Natural killer cell treated with Interleukin-12 subunit alpha and Interleukin-12 subunit beta and Interleukin-15 and Interleukin-18, amount 100 ng/mL, for 72 hours (primary cell): Measurements from ENCODE around the gene RAB30. TPM values are rescaled to one million over a fixed set of nuclear protein-coding genes. Genes with fewer than 3 reads are reported as not detected.

Source experiments
- ATAC-seq, 2 donors: fragments of 150-1000 bp; cut with Tn5 transposase in 1 of 2; sonication (Bioruptor Pico), chemical (Tn5 transposase) in 1 of 2; 2 replicates each; pipeline ENCODE4 v1.10.0; 2021
- DNase-seq: peaks from one replicate; pipeline ENCODE4 v3.0.0; 2022; ENCODE audit warnings: low spot score
- H3K27ac Mint-ChIP-seq, 2 donors: 1 replicate in 1 of 2; 2 replicates in 1 of 2; pipeline ENCODE4 v1.8.0; 2022; ENCODE audit warnings: mixed read lengths in 2 of 2, mild to moderate bottlenecking in 1 of 2, moderate library complexity in 1 of 2
- H3K27me3 Mint-ChIP-seq, 2 donors: 1 replicate in 1 of 2; 2 replicates in 1 of 2; pipeline ENCODE4 v1.8.0; 2022; ENCODE audit warnings: mixed read lengths in 2 of 2
- H3K36me3 Mint-ChIP-seq: one replicate; pipeline ENCODE4 v1.8.0; 2022; ENCODE audit warnings: mixed read lengths
- H3K4me1 Mint-ChIP-seq, 2 donors: 1 replicate in 1 of 2; 2 replicates in 1 of 2; pipeline ENCODE4 v1.8.0; 2022; ENCODE audit warnings: low read depth in 2 of 2, mixed read lengths in 2 of 2, mild to moderate bottlenecking in 1 of 2
- H3K4me3 Mint-ChIP-seq: one replicate; pipeline ENCODE4 v1.8.0; 2022; ENCODE audit warnings: mixed read lengths
- H3K9me3 Mint-ChIP-seq: 2 replicates; pipeline ENCODE4 v1.8.0; 2022; ENCODE audit warnings: mixed read lengths
- total RNA-seq, 2 donors: library from RNA; stranded (reverse); gene quantifications; one replicate each; pipeline ENCODE4 v1.2.3, GENCODE V29; 2022

The RAB30 gene
- total RNA-seq, 2 donors from 2014 or later, result 5.7 to 10.5 TPM

DNA sequence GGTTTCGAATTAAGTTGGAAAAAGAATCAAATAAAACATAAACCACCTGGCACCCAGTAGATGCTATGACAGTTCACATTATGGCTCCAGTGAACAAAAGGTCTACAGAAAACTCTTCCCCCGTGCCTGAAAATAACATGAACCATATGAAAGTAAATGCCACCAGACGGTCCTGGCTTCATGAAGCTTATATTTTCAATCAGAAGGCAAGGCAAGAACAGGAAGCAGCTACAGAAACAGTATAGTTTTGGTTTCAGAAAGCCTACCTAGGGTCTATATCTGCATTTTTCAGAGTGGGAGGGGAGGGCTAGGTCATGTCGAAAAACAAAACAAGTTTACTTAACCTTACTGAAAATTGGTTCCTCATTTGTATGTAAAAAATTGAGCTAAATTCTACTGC, 9.8 kb downstream of the RAB30 start:
- H3K4me1 Mint-ChIP-seq, result peaks cover 10 to 19% of the 10 kb centered on the region in 2 donors
- DNase-seq, result no peak

DNA sequence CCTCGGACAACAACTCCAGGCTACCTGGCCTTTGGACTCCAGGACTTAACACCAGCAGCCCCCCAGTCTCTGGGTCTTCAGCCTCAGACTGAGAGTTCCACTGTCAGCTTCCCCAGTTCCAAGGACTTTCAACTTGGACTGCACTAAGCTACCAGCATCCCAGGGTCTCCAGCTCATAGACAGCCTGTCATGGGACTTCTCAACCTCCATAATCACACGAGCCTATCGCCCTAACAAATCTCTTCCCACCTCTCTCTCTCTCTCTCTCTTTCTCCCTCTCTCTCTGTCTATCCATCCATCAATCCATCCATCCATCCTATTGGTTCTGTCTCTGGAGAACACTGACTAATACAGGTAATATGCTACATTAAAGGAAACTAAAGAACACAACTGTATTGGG, 10.7 kb downstream of the RAB30 start:
- Mint-ChIP-seq H3K36me3 (no peaks in the 10 kb centered on the region), H3K4me3 (no peak overlapping the region), H3K9me3 (no peaks in the 10 kb centered on the region), H3K27me3 (no peaks in the 10 kb centered on the region), H3K4me1 (peaks cover 16 to 25% of the 10 kb centered on the region in 2 donors), H3K27ac (no peak overlapping the region)
- DNase-seq (no peak), ATAC-seq (no peak)

More for the DNA sequence above, 9.8 kb downstream of the RAB30 start:
- Mint-ChIP-seq H3K36me3 (no peaks in the 10 kb centered on the region), H3K27ac (peak overlapping the region; percentile 58 to 76), H3K9me3 (no peaks in the 10 kb centered on the region), H3K27me3 (no peaks in the 10 kb centered on the region), H3K4me3 (peak overlapping the region; percentile 88)
- ATAC-seq, result no peak

DNA sequence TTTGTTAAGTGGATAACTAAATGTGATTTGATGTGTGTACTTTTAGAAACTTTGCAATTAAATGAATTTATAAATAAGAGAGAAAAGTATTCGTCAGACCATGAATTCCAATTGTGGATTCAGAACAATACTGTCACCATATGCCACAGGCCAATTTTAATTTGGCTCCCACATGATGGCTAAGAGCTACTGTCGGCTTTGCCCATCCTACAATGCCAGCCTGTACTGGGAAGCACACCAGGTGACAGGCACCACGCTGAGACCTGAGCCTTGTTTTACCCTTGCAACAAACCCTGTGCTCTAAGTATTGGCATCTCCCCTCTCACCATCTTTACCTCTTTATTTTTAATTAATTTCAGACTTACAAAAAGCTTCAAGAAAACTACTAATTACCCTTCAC, 14.0 kb downstream of the RAB30 start:
- no peaks in the 10 kb centered on the region for H3K36me3 Mint-ChIP-seq
- no peaks in the 10 kb centered on the region for H3K9me3 Mint-ChIP-seq
- H3K4me1 Mint-ChIP-seq, result peaks cover 26 to 44% of the 10 kb centered on the region in 2 donors
- no peaks in the 10 kb centered on the region for H3K27me3 Mint-ChIP-seq
- no peak for ATAC-seq
- H3K4me3 Mint-ChIP-seq, result no peak overlapping the region
- no peak overlapping the region for H3K27ac Mint-ChIP-seq
- DNase-seq, result no peak

DNA sequence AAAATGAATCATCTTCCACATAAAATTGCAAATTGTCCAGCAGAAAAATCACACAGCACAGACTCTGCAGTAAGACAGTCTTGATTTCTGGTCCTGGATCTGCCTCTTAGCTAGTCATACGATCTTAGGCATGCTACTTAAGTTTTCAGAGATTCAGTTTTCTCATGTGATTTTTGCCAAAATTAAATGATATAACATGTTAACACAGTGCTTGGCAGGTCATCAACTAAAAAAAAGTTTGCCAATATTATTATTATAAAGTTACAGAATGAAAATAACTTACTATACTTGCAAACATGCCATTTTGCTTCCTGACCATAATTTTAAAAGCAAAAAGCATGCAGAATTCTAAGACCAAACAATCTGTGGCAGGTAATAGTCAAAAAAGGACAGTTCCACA, 15.1 kb downstream of the RAB30 start:
- no peak for ATAC-seq
- H3K9me3 Mint-ChIP-seq, result no peaks in the 10 kb centered on the region
- H3K27me3 Mint-ChIP-seq, result no peaks in the 10 kb centered on the region

DNA sequence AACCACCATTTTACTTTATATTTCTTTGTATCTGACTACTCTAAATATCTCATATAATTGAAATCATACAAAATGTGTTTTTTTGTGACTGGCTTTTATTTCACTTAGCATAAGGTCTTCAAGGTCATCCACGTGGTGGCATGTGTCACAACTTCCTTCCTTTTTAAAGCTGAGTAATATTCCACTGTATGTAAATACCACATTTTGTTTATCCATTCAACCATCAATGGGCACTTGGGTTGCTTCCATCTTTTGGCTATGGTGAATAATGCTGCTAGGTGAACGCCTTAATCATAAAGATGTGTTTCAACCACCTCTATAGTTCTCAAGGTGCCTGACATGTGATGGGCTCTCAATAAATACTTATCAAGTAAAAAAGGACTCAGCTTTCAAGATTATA, 15.5 kb downstream of the RAB30 start:
- no peak for ATAC-seq
- H3K36me3 Mint-ChIP-seq, result no peaks in the 10 kb centered on the region
- no peaks in the 10 kb centered on the region for H3K9me3 Mint-ChIP-seq
- peak overlapping the region; percentile 53 to 60 for H3K27ac Mint-ChIP-seq
- H3K27me3 Mint-ChIP-seq, result no peaks in the 10 kb centered on the region
- no peak for DNase-seq
- peak overlapping the region; percentile 9 for H3K4me3 Mint-ChIP-seq
- peaks cover 25 to 49% of the 10 kb centered on the region in 2 donors for H3K4me1 Mint-ChIP-seq

More for the DNA sequence above, 15.1 kb downstream of the RAB30 start:
- Mint-ChIP-seq H3K27ac (peak overlapping the region in 1 of 2 donors; percentile 53), H3K4me3 (no peak overlapping the region), H3K36me3 (no peaks in the 10 kb centered on the region), H3K4me1 (peaks cover 25 to 45% of the 10 kb centered on the region in 2 donors)
- DNase-seq, result no peak

DNA sequence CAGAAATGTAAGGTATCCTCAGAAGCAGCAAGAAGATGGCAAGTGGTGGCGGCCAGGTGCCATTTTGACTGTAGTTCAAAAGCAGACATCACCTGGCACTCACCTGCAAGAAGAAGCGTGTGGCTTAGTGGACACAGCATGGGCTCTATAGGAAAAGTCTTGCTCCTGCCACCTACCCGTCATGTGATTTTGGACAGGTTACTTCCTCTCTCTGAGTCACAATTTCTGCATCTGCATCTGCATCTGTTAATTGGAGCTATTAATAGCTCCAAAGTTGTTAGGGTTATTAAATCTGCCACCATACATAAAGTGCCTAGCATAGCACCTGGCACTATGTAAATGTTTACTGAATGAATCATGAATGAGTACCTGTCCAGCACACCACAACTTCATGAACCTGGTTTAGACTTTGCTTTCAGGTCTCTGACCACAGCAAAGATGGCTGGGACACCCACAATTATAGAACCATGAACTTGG, 16.8 kb downstream of the RAB30 start:
- DNase-seq (no peak), ATAC-seq (no peak)
- Mint-ChIP-seq H3K4me1 (peaks cover 25 to 49% of the 10 kb centered on the region in 2 donors), H3K9me3 (no peaks in the 10 kb centered on the region), H3K36me3 (no peaks in the 10 kb centered on the region), H3K4me3 (peak overlapping the region; percentile 5), H3K27me3 (no peaks in the 10 kb centered on the region), H3K27ac (peak overlapping the region; percentile 22 to 53)

DNA sequence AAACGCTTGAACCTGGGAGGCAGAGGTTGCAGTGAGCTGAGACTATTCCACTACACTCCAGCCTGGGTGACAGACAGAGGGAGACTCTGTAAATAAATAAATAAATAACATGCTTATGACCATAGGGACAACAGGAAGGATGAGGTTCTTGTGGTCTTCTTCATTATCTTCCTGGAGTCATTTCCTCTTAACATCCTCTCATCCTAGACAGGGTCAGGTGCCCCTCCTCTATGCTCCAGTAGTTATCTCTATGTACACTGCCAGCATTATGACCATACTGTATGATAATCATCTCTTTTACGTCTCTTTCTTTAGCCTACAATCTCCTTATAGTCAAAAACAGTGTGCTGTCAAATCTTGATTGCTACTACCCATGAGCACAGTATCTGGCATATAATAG, 17.7 kb downstream of the RAB30 start:
- Mint-ChIP-seq H3K4me3 (peak overlapping the region; percentile 16), H3K9me3 (no peaks in the 10 kb centered on the region), H3K36me3 (no peaks in the 10 kb centered on the region), H3K27me3 (no peaks in the 10 kb centered on the region), H3K27ac (peak overlapping the region; percentile 22 to 52), H3K4me1 (peaks cover 25 to 49% of the 10 kb centered on the region in 2 donors)
- peak in 1 of 2 donors; percentile 71 for ATAC-seq
- DNase-seq, result no peak

DNA sequence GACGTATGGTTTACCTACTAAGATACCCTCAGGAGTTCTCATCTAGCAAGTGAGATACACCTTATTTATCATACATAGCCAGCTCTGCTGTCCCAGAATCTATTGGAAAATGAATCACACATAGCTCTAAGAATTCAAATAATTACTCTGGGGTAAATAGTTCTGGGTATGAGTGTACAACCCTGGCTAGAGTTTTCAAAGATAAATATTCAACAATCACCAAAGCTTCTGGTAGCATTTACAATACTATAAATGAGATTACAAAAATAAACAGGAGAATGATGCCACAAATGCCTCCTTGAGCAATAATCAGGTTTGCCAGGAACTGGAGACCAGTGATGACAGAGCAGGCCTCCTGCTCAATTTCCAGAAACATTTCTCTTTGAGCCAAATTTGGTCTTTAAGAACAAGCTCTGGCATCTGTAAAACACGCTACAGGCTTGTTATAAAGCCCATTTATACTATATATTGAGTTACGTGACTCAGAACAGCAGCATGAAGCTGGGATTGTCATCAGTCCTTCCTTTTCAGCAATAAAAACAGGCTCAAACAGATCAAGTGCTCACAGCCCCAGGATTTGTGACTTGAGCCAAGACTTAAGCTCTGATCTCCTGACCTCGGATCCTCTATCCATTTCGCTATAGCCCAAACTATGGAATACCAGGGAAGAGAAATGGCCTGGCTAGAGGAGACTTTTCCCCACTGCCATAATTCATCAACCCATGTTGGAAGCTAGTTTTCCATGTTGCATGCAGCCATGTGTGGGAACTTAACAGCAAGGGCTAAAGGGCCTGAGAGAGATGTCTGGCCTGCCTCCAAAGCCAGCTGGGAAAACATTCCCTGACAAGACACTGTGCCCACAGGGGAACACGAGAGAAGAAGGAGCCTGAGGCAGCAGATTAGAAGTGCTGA, 19.7 kb downstream of the RAB30 start:
- no peaks in the 10 kb centered on the region for H3K27me3 Mint-ChIP-seq
- H3K9me3 Mint-ChIP-seq, result no peaks in the 10 kb centered on the region
- DNase-seq, result no peak
- no peak overlapping the region for H3K4me3 Mint-ChIP-seq
- ATAC-seq, result peak in 1 of 2 donors; percentile 48
- no peak overlapping the region for H3K27ac Mint-ChIP-seq
- H3K36me3 Mint-ChIP-seq, result no peaks in the 10 kb centered on the region
- peaks cover 25 to 57% of the 10 kb centered on the region in 2 donors for H3K4me1 Mint-ChIP-seq

DNA sequence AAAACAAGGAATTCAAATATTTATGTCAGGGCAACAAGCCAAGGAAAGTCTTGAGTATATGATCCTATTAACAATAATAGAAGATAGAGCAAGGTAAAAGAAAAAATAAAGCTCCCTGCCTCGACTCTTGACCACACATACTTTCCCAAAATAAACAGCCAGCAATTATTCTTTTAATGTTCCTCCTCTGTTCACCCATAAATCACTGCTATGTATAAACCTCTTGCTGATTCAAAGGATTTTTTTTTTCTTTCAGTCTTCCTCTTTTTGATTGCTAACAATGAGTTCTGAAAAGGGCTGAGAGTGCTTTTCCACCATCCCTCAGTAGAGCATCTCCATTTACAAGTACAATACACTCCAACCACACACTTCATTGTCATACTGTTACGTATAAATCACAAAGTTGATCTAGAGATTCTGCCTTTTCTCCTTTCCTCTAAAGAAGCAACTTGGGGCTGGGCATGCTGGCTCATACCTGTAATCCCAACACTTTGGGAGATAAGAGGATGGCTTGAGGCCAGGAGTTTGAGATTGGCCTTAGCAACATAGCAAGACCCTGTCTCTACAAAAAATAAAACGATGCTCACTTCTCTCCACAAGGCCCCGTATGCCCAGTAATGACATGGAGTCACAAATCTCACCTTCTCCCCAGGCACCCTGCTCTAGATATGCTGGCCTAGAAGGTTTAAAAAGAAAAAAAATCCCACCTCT, 24.0 kb downstream of the RAB30 start:
- Mint-ChIP-seq H3K27me3 (no peaks in the 10 kb centered on the region), H3K4me3 (no peak overlapping the region), H3K27ac (no peak overlapping the region), H3K9me3 (no peaks in the 10 kb centered on the region), H3K36me3 (no peaks in the 10 kb centered on the region), H3K4me1 (peaks cover 5 to 21% of the 10 kb centered on the region in 2 donors)
- DNase-seq (no peak), ATAC-seq (no peak)

DNA sequence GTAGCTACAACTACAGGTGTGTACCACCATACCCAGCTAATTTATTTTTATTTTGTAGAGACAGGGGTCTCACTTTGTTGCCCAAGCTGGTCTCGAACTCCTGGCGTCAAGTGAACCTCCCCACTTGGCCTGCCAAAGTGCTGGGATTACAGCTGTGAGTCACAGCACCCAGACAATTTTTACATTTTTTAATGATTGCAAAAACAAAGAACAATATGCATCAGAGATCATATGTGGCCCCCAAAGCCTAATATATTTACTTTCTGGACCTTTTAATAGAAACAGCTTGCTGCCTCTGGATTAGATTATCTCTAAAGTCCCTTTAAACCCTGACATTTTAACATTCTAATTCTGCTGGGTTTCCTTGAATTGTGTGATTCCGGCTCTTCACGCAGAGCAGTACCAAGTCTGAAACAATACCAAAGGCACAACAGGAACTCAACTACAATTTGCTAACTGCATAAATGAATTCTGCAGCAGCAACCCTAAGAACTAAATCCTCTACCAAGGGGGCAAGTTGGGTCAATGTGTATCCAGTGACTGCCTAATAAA, 25.0 kb downstream of the RAB30 start:
- H3K27ac Mint-ChIP-seq, result no peak overlapping the region
- H3K9me3 Mint-ChIP-seq, result no peaks in the 10 kb centered on the region
- ATAC-seq (no peak), DNase-seq (no peak)
- H3K27me3 Mint-ChIP-seq, result no peaks in the 10 kb centered on the region
- H3K36me3 Mint-ChIP-seq, result no peaks in the 10 kb centered on the region
- H3K4me1 Mint-ChIP-seq, result peaks cover 2 to 13% of the 10 kb centered on the region in 2 donors
- H3K4me3 Mint-ChIP-seq, result no peak overlapping the region

DNA sequence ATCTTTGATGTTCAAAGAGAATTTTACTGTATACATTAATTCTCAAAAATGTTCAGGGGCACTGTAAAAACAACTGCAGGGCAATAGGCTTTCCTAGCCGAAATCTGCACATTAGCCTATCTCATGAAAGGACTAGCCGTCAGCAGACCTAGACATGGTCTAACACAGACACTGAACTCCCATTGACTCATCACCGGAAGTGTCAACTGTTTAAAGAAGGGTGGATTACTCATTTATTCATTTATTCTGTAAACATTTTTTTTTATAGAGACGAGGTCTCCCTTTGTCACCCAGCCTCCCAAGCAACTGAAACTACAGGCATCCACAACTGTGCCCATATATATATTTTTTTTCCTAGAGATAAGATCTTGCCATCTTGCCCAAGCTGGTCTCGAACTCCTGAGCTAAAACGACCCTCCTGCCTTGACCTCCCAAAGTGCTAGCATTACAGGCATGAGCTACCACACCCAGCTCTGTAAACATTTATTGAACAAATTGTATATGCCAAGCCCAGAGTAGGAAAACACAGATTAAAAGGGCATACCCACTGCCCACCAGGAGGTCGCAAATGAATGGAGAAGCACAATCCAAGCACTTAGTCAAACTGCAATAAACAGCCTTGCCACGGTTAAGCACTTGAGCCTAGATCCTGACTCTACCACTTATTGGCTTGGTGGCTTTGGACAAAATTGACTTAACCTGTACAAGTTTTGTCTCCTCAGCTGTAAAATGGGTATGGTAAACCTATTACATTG, 26.6 kb downstream of the RAB30 start:
- no peak for DNase-seq
- H3K4me1 Mint-ChIP-seq, result peaks cover 2 to 8% of the 10 kb centered on the region in 2 donors
- no peak overlapping the region for H3K4me3 Mint-ChIP-seq
- H3K27ac Mint-ChIP-seq, result peak overlapping the region in 1 of 2 donors; percentile 35
- H3K36me3 Mint-ChIP-seq, result no peaks in the 10 kb centered on the region
- ATAC-seq, result peak in 1 of 2 donors; percentile 89
- no peaks in the 10 kb centered on the region for H3K27me3 Mint-ChIP-seq
- H3K9me3 Mint-ChIP-seq, result no peaks in the 10 kb centered on the region

DNA sequence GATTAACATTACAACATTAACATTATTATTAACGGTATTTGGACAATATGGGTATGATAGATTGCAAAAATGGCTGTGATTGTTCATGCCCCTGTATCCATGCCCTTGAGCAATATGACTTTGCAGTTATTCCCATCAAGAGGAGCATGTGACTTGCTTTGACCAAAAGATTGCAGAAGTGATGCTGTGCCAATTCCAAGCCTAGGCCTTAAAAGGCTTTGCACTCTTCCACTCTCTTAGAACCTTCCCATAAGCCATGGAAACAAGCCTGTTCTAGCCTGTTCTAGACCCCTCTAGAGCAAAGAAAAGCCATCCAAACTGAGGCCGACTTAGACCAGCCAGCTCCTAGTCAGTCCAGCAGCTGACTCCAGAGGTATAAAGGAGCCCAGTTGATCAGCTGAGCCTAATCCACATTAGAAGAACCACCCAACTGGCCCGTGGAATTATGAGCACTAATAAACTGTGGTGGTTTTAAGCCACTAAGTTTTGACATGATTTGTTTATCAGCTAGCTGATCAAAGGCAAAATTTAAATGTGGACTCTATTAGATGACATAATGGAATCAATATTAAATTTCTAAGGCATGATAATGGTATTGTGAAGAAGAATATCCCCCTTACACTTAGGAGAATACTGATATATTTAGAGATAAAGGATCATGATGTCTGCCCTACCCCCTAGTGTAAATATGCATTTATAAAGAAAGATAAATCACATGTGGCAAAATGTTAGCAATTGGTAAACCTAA, 28.6 kb downstream of the RAB30 start:
- ATAC-seq (no peak), DNase-seq (no peak)
- no peak overlapping the region for H3K27ac Mint-ChIP-seq
- H3K9me3 Mint-ChIP-seq, result no peaks in the 10 kb centered on the region
- peaks cover 6% of the 10 kb centered on the region for H3K36me3 Mint-ChIP-seq
- H3K4me3 Mint-ChIP-seq, result no peak overlapping the region
- H3K4me1 Mint-ChIP-seq, result peaks cover 7 to 13% of the 10 kb centered on the region in 2 donors
- no peaks in the 10 kb centered on the region for H3K27me3 Mint-ChIP-seq

DNA sequence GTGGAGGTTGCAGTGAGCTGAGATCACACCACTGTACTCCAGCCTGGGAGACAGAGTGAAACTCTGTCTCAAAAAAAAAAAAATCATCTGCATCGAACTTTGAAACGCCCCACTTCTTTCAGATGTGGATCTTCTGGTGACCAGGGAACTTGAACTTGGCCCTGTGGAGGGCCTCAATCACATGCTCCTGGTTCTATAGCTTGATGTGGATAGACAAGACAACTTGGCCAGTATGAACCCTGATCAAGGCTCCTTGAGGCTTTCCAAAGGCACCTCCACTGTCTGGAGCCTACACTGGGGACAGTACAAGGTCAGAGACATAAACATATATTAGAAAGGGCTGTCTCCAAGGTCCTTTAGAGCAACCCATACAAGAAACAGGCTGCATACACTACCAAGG, 30.6 kb downstream of the RAB30 start:
- Mint-ChIP-seq H3K27me3 (no peaks in the 10 kb centered on the region), H3K9me3 (no peaks in the 10 kb centered on the region)

More for the DNA sequence above, 30.6 kb downstream of the RAB30 start:
- ATAC-seq (no peak), DNase-seq (no peak)
- H3K36me3 Mint-ChIP-seq, result peaks cover 6% of the 10 kb centered on the region
- peaks cover 5 to 7% of the 10 kb centered on the region in 2 donors for H3K4me1 Mint-ChIP-seq
- H3K27ac Mint-ChIP-seq, result no peak overlapping the region
- H3K4me3 Mint-ChIP-seq, result no peak overlapping the region
